GM18517 (cell line): ENCODE measurements around the gene ZNF488.
"Not testable (repeated sequence)": the region's sequence is repeated elsewhere in the genome, so short reads cannot be mapped to it uniquely, and the experiment has no call there.

Source experiments
- ATAC-seq: cut with Tn5 transposase; IDR thresholded peaks from one replicate; pipeline ENCODE4 v1.9.1; 2021; ENCODE audit warnings: mild to moderate bottlenecking, moderate library complexity; ENCODE audit not compliant: unreplicated experiment

Gene ZNF488

DNA sequence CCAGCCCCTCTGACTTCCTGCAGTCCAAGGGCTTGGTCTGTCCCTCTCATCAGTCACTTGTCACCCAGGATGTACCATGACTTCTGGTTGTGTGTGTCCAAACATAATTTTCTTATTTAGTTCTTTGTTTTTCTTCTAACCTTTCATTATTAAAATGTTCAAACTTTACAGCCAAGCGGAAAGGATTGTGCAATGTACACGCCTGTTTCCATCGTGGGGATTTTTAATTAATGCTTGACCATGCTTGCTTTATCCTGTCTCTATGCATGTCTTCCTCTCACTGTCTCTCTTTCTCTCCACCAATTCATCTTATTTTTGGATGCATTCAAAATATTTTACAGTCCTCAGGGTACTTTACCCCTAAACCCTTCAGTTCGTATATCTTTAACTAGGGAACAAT lies 26.2 kb upstream of the ZNF488 start:
- no peak for ATAC-seq

DNA sequence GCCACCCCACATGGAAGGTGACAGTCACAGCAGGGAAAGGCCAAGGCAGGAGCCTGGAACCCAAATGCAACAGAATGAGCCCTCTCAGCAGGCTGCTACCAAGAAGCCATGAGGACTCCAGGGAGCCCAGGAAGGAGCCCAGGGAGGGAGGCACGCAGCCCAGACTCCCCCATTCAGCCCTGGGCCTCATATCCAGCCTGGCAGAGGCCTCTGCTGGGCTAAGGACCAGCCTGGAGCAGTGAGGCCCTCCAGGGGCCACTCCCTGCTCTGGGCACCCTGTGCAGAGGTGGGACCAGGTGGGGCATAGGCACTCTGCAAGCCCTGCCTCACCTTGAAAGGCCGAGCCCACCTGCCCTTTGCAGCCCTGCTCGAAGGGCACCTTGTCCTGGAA lies 25.8 kb upstream of the ZNF488 start:
- no peak for ATAC-seq

DNA sequence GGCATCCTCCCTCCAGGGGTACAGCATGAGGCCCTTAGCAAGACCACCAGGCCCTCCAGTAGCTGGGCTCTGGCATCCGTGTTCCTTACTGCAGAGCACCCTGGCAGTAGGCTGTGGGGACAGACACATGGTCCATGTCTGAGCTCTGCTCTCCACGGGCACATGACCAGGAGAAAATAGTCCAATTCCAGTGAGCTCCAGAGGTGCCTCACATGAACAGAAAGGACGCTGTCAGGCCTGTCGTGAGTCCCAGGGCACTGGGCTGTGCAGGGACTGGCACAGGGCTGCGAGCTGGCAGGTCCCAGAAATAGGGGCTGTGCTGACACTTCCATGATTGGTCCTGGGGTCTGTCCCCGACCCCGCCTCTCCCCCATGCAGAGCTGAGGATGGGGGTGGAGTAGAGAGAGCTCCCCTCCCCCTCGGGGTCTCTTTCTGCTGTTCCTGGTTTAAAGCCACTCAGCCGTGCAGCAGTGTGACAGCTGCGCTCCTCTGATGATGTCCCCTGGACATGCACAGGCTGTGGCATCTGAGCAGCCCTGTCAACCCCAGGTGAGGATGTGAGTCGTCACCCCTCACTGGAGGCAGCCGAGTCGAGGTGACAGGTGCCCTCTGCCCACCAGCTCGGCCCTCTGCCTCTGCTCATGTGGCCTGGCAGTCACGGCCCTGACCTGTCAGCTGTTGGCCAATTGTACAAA lies 25.2 kb upstream of the ZNF488 start:
- no peak for ATAC-seq

DNA sequence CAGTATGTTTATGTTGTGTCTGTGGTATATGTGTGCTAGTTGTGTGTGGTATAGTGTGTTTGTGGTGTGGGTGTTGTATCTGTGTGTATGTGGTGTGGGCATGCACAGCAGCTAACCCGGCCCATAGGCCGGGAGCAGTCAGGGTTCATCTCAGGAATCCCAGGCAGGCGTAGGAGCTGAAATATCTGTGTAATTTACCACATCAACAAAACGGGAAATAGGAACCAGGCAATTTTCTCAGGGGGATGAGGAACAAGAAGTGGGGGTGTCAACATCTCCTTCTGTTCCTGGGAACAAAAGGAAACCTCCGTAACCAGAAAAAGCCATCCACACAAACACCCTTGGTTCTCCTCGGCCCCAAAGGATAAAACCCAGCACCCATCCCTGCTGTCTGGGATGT lies 24.5 kb upstream of the ZNF488 start:
- no peak for ATAC-seq

DNA sequence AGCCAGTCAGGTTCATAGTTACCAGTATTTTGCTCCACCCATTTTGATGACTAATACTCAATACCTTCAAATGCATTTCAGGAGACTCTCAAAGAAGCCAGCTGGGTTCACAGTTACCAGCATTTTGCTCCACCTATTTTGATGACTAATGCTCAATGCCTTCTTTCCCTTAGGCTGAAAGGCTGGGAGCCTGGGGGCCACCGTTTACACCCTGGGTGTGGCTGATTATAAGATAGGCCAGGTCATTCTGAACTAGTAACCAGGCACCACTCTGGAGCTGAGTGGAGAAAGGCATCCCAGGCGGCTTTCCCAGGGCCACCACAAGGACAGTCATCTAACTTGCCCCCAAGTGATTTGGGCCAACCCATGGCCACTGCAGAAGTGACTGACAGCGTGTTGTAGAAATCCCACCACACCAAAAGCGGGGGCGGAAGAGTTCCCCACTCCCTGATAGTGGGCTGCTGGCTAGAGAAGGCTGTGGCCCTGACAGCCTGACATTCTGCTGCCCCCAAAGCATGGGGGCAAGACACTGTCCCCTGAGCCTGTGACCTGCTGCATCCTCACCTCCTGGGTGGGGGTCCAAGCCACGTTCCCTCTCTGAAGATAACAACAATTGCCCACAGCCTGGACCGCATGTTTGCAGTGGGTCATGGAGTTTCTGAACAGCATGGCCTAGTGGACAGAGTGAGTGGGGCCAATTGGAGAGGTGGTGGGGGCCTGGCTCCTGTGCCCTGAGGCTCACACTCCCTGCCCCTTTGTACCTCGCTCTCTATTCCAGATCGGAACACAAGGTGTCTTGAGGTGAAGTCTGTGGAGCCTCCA lies 23.0 kb upstream of the ZNF488 start:
- no peak for ATAC-seq

DNA sequence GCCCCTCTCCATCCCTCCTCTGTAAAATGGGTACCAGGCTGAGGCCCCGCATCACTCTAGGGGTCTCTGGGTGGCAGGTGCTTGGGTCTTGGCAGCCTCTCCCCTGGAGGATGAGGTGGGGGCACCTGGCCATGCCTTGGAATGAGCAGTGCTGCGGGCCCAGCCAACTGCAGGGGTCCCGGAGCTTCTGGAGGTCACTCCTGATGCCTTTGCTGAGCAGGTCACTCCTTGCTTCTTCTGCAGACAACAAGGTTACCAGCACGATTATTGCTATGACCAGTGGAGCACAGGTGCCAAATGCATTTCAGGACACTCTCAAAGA lies 22.4 kb upstream of the ZNF488 start:
- no peak for ATAC-seq

DNA sequence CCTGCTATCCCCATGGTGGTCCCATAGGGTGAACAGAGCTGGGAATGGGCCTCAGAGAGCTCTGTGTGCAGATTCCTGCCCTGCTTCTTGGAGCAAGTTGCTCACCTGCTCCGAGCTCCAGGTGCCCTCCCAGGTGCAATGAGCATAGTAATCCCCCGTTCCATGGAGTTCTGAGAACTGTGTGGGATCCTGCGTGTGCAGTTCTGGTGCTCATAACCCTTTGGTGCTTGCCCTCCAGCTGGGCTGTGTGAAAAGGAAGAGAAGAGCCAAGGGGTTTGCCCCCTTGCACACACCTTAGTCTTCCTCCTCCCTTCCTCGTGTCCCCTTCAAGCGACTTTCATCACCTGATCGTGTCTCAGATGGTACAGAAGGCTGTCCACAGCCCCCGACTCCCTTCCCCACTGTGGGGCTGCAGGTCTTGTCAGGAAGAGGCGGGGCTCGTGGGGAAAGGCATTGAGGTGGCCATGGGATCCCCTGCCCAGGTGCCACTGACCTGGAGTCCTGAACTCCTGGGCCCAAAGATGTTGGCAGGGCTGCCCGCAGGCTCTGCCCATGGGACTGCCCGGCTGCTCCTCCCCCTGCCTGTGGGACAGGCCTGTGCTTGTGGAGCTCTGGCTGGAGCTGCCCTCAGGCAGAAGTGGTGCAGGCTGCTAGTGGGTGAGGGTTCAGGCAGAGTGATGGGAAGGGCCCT lies 21.9 kb upstream of the ZNF488 start:
- no peak for ATAC-seq

DNA sequence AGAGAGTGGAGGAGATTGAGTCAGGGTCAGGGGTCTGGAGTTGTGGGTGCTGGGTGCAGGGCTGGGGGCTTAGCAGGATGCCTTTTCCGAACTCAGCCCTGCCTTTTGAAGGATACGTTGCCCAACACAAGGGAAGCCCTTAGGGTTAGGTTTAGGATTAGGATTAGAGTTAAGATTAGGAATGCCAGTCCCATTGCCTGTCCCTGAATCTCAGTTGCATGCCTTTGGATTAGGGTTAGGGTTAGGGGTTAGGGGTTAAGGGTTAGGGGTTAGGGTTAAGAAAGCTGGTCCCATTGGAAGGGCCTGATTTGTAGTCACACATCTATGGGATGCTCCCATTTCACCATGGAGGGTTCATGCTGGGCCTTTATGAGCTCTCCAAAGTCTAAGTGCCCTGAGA lies 20.8 kb upstream of the ZNF488 start:
- no peak for ATAC-seq

DNA sequence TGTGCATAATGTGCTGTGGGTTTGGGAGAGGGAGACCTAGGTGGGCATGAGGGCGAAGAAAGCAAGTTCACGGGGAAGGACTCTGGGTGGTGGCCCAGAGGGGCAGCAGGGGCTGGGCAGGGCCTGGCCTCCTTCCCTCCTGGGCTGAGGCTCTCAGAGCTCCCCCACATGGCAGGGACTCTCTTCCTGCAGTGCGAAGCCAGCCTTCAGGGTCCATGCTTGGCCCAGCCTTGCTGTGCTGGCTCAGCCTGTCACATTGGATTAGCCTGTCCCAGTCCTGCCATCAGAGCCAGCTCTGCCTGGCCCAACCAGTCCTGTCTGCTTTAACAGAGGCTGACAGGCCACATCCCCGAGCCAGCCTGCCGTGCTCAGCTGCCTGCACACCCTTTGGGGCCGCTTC lies 20.4 kb upstream of the ZNF488 start:
- no peak for ATAC-seq

DNA sequence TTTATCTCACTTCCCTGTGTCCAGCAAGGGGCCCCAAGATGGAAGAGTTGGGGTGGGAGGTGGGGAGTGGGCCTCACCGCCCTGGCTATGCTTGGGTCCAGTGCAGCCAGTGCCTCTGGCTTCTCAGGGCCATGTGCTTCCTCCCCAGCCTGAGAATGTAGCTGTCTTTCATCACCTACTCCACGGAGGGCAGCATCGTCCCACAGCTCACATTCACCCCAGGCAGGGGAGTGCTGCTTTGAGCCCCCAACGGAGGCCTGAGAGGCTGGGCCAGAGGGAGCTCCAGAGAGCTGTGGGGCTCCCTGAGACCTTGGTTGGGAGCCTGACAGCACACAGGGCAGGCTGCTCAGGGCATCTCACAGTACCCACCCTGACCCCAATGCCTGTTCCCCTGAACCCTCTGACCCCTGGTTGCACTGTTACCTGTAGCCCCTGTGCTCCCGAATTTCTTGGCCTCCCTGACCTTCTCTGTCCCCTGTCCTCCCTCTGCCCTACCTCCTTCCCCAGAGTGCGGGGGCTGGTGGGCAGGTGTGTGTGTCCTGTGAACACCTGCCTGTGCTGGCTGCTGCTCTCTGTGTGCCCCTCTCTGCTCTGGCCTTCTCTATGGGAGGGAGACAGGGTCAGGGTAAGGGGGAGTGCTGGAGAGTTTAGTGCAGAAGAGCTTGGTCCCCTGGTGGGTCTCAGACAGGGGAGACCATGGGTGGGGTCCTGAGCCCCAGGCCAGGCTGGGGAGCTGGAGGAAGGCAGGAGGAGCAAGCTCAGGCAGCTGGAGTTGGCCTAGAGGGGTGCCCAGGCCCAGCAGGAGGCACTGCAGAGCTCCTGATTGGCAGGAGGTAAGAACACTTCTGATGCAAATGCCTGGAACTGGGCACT lies 19.6 kb upstream of the ZNF488 start:
- no peak for ATAC-seq

DNA sequence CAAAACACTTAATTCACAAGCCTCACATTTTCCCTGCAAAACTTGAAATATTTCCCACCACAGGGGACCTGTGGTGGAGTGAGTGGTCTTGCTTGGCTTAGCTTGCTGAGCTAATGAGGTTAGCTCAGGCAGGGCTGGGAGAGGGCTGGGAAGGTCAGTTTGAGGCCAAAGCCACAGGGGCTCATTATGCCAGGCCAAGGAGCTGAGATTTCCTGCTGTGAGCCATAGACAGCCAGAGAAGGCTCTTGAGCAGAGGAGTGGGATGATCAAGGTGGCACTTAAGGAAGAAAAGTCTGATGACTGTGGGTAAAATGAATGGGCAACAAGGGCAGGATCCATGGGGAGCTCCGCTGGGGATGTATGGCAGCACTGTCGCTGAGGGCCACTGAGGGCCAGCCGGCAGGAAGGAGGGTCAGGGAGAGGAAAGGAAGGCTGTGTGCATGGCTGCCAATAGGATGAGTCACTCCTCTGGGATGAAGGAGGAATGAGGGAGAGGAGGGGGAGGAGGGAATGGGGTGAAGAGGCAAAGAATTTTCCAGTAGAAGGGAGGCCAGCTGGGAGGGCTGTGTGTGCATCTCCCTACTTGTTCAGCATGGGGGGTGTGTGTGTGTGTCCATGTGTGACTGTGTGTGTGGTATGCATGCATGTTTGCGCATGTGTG lies 18.7 kb upstream of the ZNF488 start:
- ATAC-seq = no peak

DNA sequence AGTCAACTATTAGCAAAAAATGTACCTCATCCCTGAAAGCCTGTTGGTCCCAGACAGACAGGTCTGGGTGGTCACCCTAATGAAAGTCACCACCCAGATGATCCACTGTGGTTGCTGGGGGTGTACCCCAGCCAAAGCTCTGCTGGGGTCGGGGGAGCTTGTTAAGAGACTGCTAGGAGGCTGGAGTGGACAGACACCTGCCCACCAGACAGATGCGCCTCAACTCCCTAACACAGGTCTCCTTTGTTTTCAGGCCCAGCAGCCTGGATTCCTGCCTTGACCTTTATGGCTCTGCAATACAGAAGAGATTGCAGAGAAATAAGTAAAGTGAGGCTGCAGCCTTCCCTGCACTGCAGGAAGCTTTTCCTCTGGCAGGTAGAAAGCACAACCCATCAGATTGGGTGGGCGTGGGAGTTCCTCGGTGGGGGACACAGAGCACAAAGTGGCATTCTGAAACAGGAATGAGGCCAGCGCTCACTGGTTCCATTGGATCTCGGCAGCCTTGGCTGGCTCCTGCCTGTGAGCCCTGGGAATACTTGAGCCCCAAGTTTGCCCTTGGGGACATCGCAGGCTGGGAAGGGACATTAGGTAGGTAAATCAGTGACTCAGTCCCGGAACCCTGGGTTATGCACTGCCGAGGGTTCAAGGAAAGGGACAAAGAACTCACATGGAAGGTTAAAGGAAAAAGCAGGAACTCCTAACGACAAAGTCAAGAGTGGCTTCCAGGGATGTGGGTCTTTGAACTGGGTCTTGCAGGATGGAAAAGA lies 18.0 kb upstream of the ZNF488 start:
- ATAC-seq = no peak

DNA sequence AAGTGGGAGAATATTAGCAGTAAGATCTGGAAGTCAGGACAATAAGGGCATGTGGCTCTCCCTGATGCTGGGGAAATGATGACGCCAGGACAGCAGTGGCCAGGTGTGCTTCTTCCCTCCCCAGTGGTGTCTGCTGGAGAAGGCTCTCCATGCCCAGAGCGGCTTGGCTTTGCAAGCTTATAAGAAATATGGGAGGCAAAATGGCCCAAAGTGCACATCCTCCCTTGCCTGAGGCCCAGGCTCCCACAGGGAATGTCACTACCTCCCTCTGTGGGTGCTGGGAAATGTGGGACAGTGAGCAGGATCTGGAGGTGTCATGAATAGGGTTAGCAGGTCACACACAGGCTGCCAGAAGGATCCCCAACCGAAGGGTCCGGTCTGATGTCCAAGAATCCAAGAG lies 17.1 kb upstream of the ZNF488 start:
- ATAC-seq = no peak

DNA sequence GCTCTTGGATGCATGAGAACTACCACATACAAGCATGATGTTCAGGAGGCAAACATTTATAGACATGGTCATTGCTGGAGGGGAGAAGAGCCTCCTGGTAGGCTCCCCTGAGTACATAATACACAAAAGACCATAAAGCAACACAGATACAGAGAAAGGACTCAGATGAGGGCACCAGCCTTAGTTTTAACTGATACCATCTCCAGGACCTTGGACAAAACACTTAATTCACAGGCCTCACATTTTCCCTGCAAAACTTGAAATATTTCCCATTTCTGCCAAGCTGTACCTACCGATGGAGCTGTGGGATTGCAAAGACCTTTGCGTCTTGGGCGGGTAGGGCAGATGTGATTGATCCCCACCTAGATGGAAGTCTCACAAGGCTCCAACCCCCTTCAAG lies 16.7 kb upstream of the ZNF488 start:
- ATAC-seq = no peak

DNA sequence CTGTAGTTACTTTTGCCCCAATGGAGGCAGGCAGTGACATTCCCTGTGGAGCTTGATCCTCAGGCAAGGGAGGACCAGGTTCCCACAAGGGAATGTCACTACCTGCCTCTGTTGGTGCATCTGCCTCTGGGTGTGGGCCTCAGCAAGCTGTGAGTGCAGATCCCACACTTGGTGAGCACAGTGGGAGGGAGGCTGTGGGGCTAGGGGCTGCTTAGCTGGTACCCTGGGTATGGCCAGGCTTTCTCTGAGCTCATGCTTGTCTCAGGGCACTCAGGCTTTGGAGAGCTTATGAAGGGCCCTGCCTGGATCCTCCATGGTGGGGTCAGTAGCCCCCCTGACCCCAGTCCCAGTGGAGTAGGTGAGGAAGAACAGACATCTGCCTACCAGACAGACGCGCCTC lies 16.2 kb upstream of the ZNF488 start:
- ATAC-seq = no peak

DNA sequence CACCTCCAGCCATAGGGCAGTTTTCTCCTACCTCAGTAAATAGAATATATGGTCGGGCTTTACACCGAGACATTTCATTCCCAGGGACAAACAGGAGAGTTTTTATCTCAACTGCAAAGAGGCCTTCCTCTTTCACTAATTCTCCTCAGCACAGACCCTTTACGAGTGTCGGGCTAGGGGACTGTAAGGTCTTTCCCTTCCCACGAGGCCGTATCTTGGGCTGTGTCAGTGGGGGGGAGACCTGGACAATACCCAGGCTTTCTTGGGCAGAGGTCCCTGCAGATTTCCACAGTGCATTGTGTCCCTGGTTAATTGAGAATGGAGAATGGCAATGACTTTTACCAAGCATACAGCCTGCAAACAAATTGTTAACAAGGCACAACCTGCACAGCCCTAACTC lies 13.2 kb upstream of the ZNF488 start:
- ATAC-seq = no peak

DNA sequence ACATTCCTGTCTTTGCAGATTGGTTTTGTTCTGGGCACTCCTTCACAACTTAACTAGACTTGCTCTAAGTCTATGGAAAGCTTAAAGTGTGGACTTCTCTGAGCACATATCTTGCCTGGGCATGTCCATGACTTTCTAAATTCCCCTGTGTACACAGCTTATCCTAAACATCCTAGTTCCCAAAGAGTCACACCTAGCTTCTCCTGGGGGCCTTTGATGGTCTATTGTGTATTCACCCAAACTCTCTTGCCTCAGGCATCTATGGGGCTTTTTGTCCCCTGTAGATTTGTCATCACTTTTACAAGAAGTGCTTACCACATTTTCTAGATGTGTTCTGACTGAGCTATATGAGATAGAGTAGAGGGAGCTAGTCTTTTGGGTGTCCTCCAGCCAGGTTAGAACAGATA lies 12.2 kb upstream of the ZNF488 start:
- no peak for ATAC-seq

DNA sequence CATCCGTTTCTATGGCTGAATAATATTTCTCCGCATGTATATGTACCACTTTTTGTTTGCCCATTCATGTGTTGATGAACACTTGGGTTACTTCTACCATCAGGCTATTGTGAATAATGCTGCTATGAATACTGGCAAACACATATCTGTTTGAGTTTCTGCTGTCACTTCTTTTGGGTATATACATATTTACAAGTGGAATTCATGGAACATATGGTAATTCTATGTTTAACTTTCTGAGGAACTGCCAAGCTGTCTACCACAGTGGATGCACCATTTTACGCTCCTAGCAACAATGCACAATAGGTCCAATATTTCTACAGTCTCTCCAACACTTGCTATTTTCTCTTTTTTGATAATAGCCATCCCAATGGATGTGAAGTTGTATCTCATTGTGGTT lies 5.5 kb upstream of the ZNF488 start:
- ATAC-seq = no peak

DNA sequence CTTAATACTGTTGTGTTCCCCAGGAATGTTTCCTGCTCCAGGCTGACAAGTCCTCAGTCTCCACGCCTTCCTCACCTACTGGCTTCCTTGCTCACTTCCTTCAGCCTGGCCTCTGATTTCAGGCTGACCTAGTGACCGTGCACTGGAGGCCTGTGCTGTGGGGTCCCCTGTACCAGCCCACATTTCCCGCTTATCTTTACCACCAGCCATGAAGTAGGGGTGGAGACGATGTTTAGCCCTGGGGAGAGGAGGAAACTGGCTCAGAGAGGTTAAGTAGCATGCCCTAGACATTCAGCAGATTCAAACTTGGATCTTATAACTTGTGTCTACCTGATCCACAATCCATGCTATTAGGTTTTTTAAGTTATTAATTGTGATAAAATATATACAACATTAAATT lies 4.8 kb upstream of the ZNF488 start:
- no peak for ATAC-seq

DNA sequence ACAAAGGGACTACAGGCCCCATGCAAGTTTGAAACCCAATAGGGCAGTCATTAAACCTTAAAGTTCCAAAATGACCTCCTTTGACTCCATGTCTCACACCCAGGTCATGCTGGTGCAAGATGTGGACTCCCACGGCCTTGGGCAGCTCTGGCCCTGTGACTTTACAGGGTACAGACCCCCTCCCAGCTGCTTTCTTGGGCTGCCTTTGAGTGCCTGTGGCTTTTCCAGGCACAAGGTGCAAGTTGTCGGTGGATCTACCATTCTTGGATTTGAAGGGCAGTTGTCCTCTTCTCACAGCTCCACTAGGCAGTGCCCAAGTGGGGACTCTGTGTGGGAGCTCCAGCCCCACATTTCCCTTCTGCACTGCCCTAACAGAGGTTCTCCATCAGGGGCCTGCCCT lies 2.0 kb upstream of the ZNF488 start:
- ATAC-seq = not testable (repeated sequence)
